Heart left ventricle (tissue), 16 donors: ENCODE results near the gene ZNF521. TPM values are rescaled to one million over a fixed set of nuclear protein-coding genes. Genes with fewer than 3 reads are reported as not detected.

Experiments used
- ATAC-seq, 4 donors: fragments of 200-7000 bp; cut with Tn5 transposase; one replicate each; pipeline ENCODE4 v1.9.1; 2020 to 2022; ENCODE audit warnings: moderate library complexity in 4 of 4, mild to moderate bottlenecking in 3 of 4, moderate number of reproducible peaks in 1 of 4
- DNase-seq, 5 donors: peaks; one replicate each; pipeline ENCODE4 v3.0.0-alpha.2; 2020
- H3K27ac ChIP-seq, 12 donors: fragments of 200-600 bp; sonication (generic) in 4 of 12; one replicate each; pipeline versions ENCODE4 v1.5.0 to v1.8.0; 2016 to 2022; ENCODE audit warnings: mild to moderate bottlenecking in 2 of 12
- H3K27me3 ChIP-seq, 9 donors: fragments of 200-600 bp; sonication (generic) in 2 of 9; one replicate each; pipeline versions ENCODE4 v1.5.1 to v1.8.0; 2016 to 2022; ENCODE audit warnings: mild to moderate bottlenecking in 3 of 9
- H3K36me3 ChIP-seq, 9 donors: fragments of 200-600 bp; sonication (generic) in 2 of 9; one replicate each; pipeline versions ENCODE4 v1.5.0 to v1.8.0; 2018 to 2022; ENCODE audit warnings: mild to moderate bottlenecking in 2 of 9
- H3K4me1 ChIP-seq, 12 donors: fragments of 200-600 bp; sonication (generic) in 4 of 12; one replicate each; pipeline versions ENCODE4 v1.5.0 to v1.8.0; 2016 to 2022; ENCODE audit warnings: mild to moderate bottlenecking in 3 of 12
- H3K4me3 ChIP-seq, 12 donors: fragments of 200-600 bp; sonication (generic) in 4 of 12; one replicate each; pipeline versions ENCODE4 v1.5.0 to v1.8.0; 2017 to 2022; ENCODE audit warnings: mild to moderate bottlenecking in 9 of 12, moderate library complexity in 4 of 12
- H3K9me3 ChIP-seq, 12 donors: fragments of 200-600 bp; sonication (generic) in 4 of 12; one replicate each; pipeline versions ENCODE4 v1.5.0 to v1.8.0; 2016 to 2022; ENCODE audit warnings: mild to moderate bottlenecking in 1 of 12
- POLR2A ChIP-seq, 2 donors: fragments of 450-650 bp; IDR thresholded peaks; one replicate each; pipeline ENCODE4 v1.6.1; 2017; ENCODE audit warnings: antibody characterized with exemption in 2 of 2, mild to moderate bottlenecking in 2 of 2, moderate library complexity in 2 of 2
- WGBS, 4 donors: extraction: QIAGEN DNeasy Blood & Tissue Kit in 2 of 4; methylation state at CpG; one replicate each; pipeline versions ENCODE4 v1.1.5 to v1.1.7; 2013 to 2018; 5-methylcytosine and 5-hydroxymethylcytosine counted together
- intact Hi-C, 10 donors: fragments of 100-400 bp; cut with DNase I; formaldehyde crosslinking; loops; one replicate each; pipeline versions ENCODE4 v1.11.1 to v1.14.2; 2022
- polyA plus RNA-seq, 2 donors: library from polyadenylated mRNA; stranded (reverse); fragments of 200-250 nt; gene quantifications; one replicate each; pipeline ENCODE4 v1.2.3, GENCODE V29; 2013
- total RNA-seq, 9 donors: library from RNA; depleted of rRNA in 2 of 9; stranded (reverse); fragments of >200 nt in 2 of 9; fragmentation: NEBNext Ultra II Directional in 3 of 9; extraction: Animal tissue kit (Norgen Biotek cat#: 25700) in 3 of 9; gene quantifications; one replicate each; pipeline versions ENCODE4 v1.1.0 to v1.2.4, GENCODE V29; 2016 to 2023
- TF ChIP-seq, protein P1 (sequence below), 12 donors: fragments of 200-600 bp; sonication (generic) in 4 of 12; IDR thresholded peaks; one replicate each; pipeline versions ENCODE4 v1.5.0 to v1.8.0; 2018 to 2022; ENCODE audit warnings: antibody characterized with exemption in 12 of 12, mild to moderate bottlenecking in 5 of 12
- donor health status: ischemic (EF 13 %, LVEDD 7.1; RV severe dilation, severe dysfunction).
- donor health status: healthy with polysubstance abuse.
- donor health status: DM: no; HTN: yes; CAD: no.
- donor health status: DM: no; HTN: no; CAD: no.
- donor health status: ischemic (EF 25% LVEDD 6.9; RV normal size, moderate dysfunction).
- donor health status: ischemic (EF 25% LVEDD 5.7; RV mildly dilated, moderate dysfunction).
- donor health status: healthy.
- donor health status: DM: yes; HTN: yes; CAD: no.
- donor health status: ischemic (EF 35%, LVEDD 5.7; RV mildly dilated, moderate dysfunction).
- donor health status: nonischemic (EF 11% LVEDD 7.7; RV severe dilation, severe dysfunction).
- donor health status: DM: yes; HTN: yes; CAD: no.
- donor health status: PGD.
- donor health status: ischemic (EF 29% LVEDD 5.4; RV normal size, mild dysfunction).
- donor health status: nonischemic (EF 23%, LVEDD 6.1; RV moderate dilation, normal function).

ZNF521 gene
- total and polyA plus RNA-seq, 11 donors = 1.5 to 24.4 (median 14.9) TPM

DNA sequence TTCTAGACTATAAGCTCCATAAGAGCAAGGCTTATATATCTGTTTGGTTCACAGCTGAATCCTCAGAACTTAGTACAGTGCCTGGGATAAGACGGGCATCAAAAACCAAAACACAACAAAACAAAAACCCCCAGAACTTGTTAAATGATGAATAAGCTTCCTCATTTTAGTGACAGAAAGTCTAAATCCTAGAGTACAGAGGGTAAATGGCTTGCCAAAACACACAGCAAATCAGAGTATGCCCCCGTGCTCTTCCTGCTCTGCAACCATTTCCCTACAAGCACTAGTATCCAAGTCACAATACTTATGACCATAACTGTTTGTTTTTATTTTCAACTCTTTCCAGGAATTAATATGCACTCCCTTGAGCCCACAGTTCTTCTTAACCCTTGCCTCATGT, 10.1 kb downstream of the ZNF521 start:
- 67 to 91% (median 73%) methylated on average over 2 of the region's 2 CpGs for WGBS, 4 donors
- Histone ChIP-seq H3K4me1 (peaks cover 0 to 41% (median 16%) of the 10 kb centered on the region in 12 donors), H3K36me3 (no peaks in the 10 kb centered on the region), H3K27me3 (peaks cover 0 to under 1% (median 0%) of the 10 kb centered on the region in 9 donors), H3K27ac (no peak overlapping the region), H3K9me3 (no peaks in the 10 kb centered on the region), H3K4me3 (no peak overlapping the region)
- ATAC-seq (no peak), DNase-seq (no peak)
- TF ChIP-seq POLR2A (IDR thresholded peaks at IDR 0.05) = no peak
- TF ChIP-seq, protein P1, sequence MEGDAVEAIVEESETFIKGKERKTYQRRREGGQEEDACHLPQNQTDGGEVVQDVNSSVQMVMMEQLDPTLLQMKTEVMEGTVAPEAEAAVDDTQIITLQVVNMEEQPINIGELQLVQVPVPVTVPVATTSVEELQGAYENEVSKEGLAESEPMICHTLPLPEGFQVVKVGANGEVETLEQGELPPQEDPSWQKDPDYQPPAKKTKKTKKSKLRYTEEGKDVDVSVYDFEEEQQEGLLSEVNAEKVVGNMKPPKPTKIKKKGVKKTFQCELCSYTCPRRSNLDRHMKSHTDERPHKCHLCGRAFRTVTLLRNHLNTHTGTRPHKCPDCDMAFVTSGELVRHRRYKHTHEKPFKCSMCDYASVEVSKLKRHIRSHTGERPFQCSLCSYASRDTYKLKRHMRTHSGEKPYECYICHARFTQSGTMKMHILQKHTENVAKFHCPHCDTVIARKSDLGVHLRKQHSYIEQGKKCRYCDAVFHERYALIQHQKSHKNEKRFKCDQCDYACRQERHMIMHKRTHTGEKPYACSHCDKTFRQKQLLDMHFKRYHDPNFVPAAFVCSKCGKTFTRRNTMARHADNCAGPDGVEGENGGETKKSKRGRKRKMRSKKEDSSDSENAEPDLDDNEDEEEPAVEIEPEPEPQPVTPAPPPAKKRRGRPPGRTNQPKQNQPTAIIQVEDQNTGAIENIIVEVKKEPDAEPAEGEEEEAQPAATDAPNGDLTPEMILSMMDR (IDR thresholded peaks at IDR 0.05) = no peak
- intact Hi-C loops = loop anchor here in 6 of 10 donors (10.0 kb wide), 5 partner anchors 57 to 237 kb away; no protein-coding TSS in a partner anchor

DNA sequence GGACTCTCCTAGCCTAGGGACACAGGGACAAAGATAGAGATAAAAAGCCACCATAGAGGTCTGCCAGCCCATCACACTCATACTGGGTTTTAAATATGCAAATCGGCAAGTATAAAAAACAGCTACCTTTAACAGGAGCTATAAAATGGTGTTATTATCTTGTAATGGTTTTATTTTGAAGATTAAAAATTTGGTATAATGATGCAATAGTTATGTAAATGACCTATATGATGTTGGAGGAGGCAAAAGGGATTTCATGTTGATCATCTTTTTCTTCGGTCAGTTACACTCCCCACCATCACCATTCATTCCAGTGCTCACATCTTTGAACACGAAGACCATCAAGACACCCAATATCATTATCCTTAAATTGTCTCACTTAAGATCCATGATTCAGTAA, 11.2 kb downstream of the ZNF521 start:
- no peak for TF ChIP-seq POLR2A (IDR thresholded peaks at IDR 0.05)
- TF ChIP-seq, protein P1 (IDR thresholded peaks at IDR 0.05) = no peak
- ATAC-seq = no peak

DNA sequence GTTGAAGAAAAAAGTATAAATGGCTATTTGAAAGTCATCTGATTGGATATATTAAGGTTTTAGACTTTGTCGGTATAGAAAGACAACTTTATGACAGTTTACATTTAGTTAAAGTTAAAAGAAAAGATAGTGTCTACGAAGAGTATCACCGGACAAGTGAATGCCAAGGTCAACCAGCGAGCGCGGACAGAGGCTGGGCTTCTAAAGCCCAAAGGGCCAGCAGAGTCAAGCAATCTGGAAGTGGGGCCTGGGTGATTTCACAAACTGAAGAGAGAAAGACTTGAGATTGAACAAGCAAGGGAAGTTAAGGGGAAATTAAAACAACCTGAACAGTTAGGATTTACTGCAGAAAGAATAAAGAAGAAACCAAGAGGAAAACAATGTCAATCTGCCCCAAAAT, 16.3 kb downstream of the ZNF521 start:
- H3K27ac ChIP-seq = no peak overlapping the region
- H3K4me3 ChIP-seq = no peak overlapping the region
- H3K36me3 ChIP-seq = no peaks in the 10 kb centered on the region
- H3K27me3 ChIP-seq = no peaks in the 10 kb centered on the region
- DNase-seq (no peak), ATAC-seq (no peak)
- TF ChIP-seq POLR2A (IDR thresholded peaks at IDR 0.05) = no peak
- TF ChIP-seq, protein P1 (IDR thresholded peaks at IDR 0.05) = no peak
- H3K4me1 ChIP-seq = peaks cover 0 to 20% (median 0%) of the 10 kb centered on the region in 12 donors
- no peaks in the 10 kb centered on the region for H3K9me3 ChIP-seq
- 68 to 76% (median 75%) methylated on average over 6 of the region's 6 CpGs for WGBS, 4 donors
- intact Hi-C loops = no loop called here

More for the DNA sequence above, 11.2 kb downstream of the ZNF521 start:
- WGBS, 4 donors = 81 to 97% (median 89%) methylated on average over 3 of the region's 3 CpGs
- H3K4me1 ChIP-seq = peaks cover 0 to 30% (median 13%) of the 10 kb centered on the region in 12 donors
- intact Hi-C loops = loop anchor here in 6 of 10 donors (10.0 kb wide), 5 partner anchors 56 to 236 kb away; no protein-coding TSS in a partner anchor
- no peaks in the 10 kb centered on the region for H3K27me3 ChIP-seq
- no peak overlapping the region for H3K27ac ChIP-seq
- DNase-seq = no peak
- no peak overlapping the region for H3K4me3 ChIP-seq
- H3K36me3 ChIP-seq = no peaks in the 10 kb centered on the region
- H3K9me3 ChIP-seq = no peaks in the 10 kb centered on the region

DNA sequence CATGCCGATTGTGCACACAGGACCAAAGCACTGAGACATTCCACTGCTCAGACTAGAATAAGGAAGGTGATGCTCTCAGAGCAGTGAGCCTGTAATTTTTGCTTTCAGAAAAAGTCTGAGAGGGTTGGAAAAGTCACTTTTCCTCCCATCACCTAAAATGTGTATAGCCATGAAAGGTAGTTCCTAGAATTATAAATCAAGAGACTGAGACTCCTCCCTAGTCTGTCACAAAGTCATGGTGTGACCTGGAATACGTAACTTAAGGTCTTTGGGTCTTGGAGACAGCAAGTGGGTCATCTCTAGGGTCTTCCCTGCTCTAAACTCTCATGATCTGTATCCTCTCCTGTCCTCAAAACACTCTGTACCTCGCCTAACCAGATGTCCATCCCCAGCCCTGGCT, 16.9 kb downstream of the ZNF521 start:
- no peaks in the 10 kb centered on the region for H3K27me3 ChIP-seq
- no peak overlapping the region for H3K27ac ChIP-seq
- TF ChIP-seq POLR2A (IDR thresholded peaks at IDR 0.05) = no peak
- TF ChIP-seq, protein P1 (IDR thresholded peaks at IDR 0.05) = no peak
- intact Hi-C loops = no loop called here
- ATAC-seq = no peak
- peaks cover 0 to 20% (median 0%) of the 10 kb centered on the region in 12 donors for H3K4me1 ChIP-seq
- no peak overlapping the region for H3K4me3 ChIP-seq
- no peak for DNase-seq
- 93 to 98% (median 96%) methylated on average over 3 of the region's 3 CpGs for WGBS, 4 donors
- H3K36me3 ChIP-seq = no peaks in the 10 kb centered on the region
- no peaks in the 10 kb centered on the region for H3K9me3 ChIP-seq
